GM21447 (cell line): ENCODE measurements around the gene ATXN1.
A peak's percentile ranks its signal among the peaks of the same experiment; 100 is the strongest.
"Not testable (repeated sequence)": the region's sequence is repeated elsewhere in the genome, so short reads cannot be mapped to it uniquely, and the experiment has no call there.

Experiments used
- ATAC-seq: cut with Tn5 transposase; IDR thresholded peaks from one replicate; pipeline ENCODE4 v1.9.1; 2021; ENCODE audit not compliant: unreplicated experiment

The ATXN1 gene

GRCh38 chr6:16725145-16725864 is 36.0 kb downstream of the ATXN1 start:
- no peak for ATAC-seq

- ATAC-seq: no peak
Measured at GRCh38 chr6:16723826-16724225, 37.4 kb downstream of the ATXN1 start.

- no peak for ATAC-seq
Measured at GRCh38 chr6:16723402-16723801, 37.9 kb downstream of the ATXN1 start.

- no peak for ATAC-seq
Measured at GRCh38 chr6:16722630-16723029, 38.6 kb downstream of the ATXN1 start.

- ATAC-seq: no peak
Measured at GRCh38 chr6:16721977-16722376, 39.3 kb downstream of the ATXN1 start.

- no peak for ATAC-seq
Measured at GRCh38 chr6:16720861-16721260, 40.4 kb downstream of the ATXN1 start.

GRCh38 chr6:16719488-16719887 is 41.8 kb downstream of the ATXN1 start:
- no peak for ATAC-seq

- ATAC-seq: no peak
Measured at GRCh38 chr6:16718356-16718755, 42.9 kb downstream of the ATXN1 start.

- ATAC-seq: no peak
Measured at GRCh38 chr6:16717275-16717942, 43.9 kb downstream of the ATXN1 start.

- no peak for ATAC-seq
Measured at GRCh38 chr6:16716321-16716858, 44.9 kb downstream of the ATXN1 start.

- ATAC-seq: no peak
Measured at GRCh38 chr6:16713597-16713996, 47.7 kb downstream of the ATXN1 start.

GRCh38 chr6:16712931-16713484 is 48.3 kb downstream of the ATXN1 start:
- ATAC-seq: peak; percentile 34

GRCh38 chr6:16712255-16712930 is 48.9 kb downstream of the ATXN1 start:
- peak; percentile 81 for ATAC-seq

- no peak for ATAC-seq
Measured at GRCh38 chr6:16711546-16712254, 49.6 kb downstream of the ATXN1 start.

- ATAC-seq: peak; percentile 48
Measured at GRCh38 chr6:16706911-16707783, 54.1 kb downstream of the ATXN1 start.

- ATAC-seq: not testable (repeated sequence)
Measured at GRCh38 chr6:16706491-16706890, 54.8 kb downstream of the ATXN1 start.

GRCh38 chr6:16706029-16706428 is 55.2 kb downstream of the ATXN1 start:
- no peak for ATAC-seq

GRCh38 chr6:16705081-16705993 is 55.9 kb downstream of the ATXN1 start:
- no peak for ATAC-seq
